HFF-Myc (cell line): ENCODE results near the gene SUV39H1.

Experiments used
- DNase-seq: peaks from one replicate; pipeline ENCODE4 v3.0.0-alpha.2; 2011; ENCODE audit warnings: low read depth; ENCODE audit errors: extremely low read depth
- H3K4me3 ChIP-seq: replicated peaks from 2 replicates; pipeline ENCODE4 v1.5.1; 2011; ENCODE audit warnings: low read depth, mild to moderate bottlenecking, control low read depth, low read length
- CTCF ChIP-seq: IDR thresholded peaks from 2 replicates; pipeline ENCODE4 v1.5.1; 2012; ENCODE audit warnings: mild to moderate bottlenecking, low read depth, low read length, control low read depth; ENCODE audit errors: missing control alignments

SUV39H1 gene

GRCh38 chrX:48715876-48716502 is 19.5 kb downstream of the SUV39H1 start:
- no peak overlapping the region for H3K4me3 ChIP-seq
- no peak for DNase-seq
- no peak for TF ChIP-seq CTCF

GRCh38 chrX:48719958-48720357 is 23.4 kb downstream of the SUV39H1 start:
- H3K4me3 ChIP-seq: no peak overlapping the region
- TF ChIP-seq CTCF: no peak
- no peak for DNase-seq

- no peak overlapping the region for H3K4me3 ChIP-seq
- TF ChIP-seq CTCF: no peak
- DNase-seq: no peak
Observed at GRCh38 chrX:48720577-48721250, 24.2 kb downstream of the SUV39H1 start.

GRCh38 chrX:48721916-48722315 is 25.4 kb downstream of the SUV39H1 start:
- no peak for DNase-seq
- no peak for TF ChIP-seq CTCF
- no peak overlapping the region for H3K4me3 ChIP-seq

- no peak for TF ChIP-seq CTCF
- no peak overlapping the region for H3K4me3 ChIP-seq
- DNase-seq: no peak
Observed at GRCh38 chrX:48726596-48726995, 30.1 kb downstream of the SUV39H1 start.

GRCh38 chrX:48728653-48729052 is 32.1 kb downstream of the SUV39H1 start:
- TF ChIP-seq CTCF: no peak
- H3K4me3 ChIP-seq: no peak overlapping the region

More at GRCh38 chrX:48728653-48729052, 32.1 kb downstream of the SUV39H1 start:
- no peak for DNase-seq
